Liver (tissue), 3 donors: ENCODE results near the gene NIT1.

Experiments
- FOXA2 ChIP-seq: IDR thresholded peaks from 2 replicates; pipeline ENCODE4 v1.6.1; 2016; ENCODE audit warnings: antibody characterized with exemption
- GABPA ChIP-seq, 2 donors: IDR thresholded peaks in 1 of 2; conservative IDR thresholded peaks in 1 of 2; 2 replicates each; pipeline ENCODE4 v1.6.1; 2016; ENCODE audit warnings: antibody characterized with exemption in 2 of 2, mild to moderate bottlenecking in 1 of 2, moderate library complexity in 1 of 2
- NR2F2 ChIP-seq: IDR thresholded peaks from 2 replicates; pipeline ENCODE4 v1.6.1; 2016; ENCODE audit warnings: antibody characterized with exemption
- RAD21 ChIP-seq, 2 donors: IDR thresholded peaks; 2 replicates each; pipeline ENCODE4 v1.6.1; 2016; ENCODE audit warnings: antibody characterized with exemption in 2 of 2, mild to moderate bottlenecking in 2 of 2
- SP1 ChIP-seq: IDR thresholded peaks from 2 replicates; pipeline ENCODE4 v1.6.1; 2018; ENCODE audit warnings: antibody characterized with exemption, mild to moderate bottlenecking
- TAF1 ChIP-seq: conservative IDR thresholded peaks from 2 replicates; pipeline ENCODE4 v1.6.1; 2016; ENCODE audit warnings: antibody characterized with exemption, mild to moderate bottlenecking
- YY1 ChIP-seq: IDR thresholded peaks from 2 replicates; pipeline ENCODE4 v1.6.1; 2016; ENCODE audit warnings: antibody characterized with exemption, mild to moderate bottlenecking
- TF ChIP-seq, protein P1 (sequence below): IDR thresholded peaks from 2 replicates; pipeline ENCODE4 v1.6.1; 2016; ENCODE audit warnings: antibody characterized with exemption
- TF ChIP-seq, protein P2 (sequence below): fragments of 150-350 bp; IDR thresholded peaks from 2 replicates; pipeline ENCODE4 v1.5.1; 2017; ENCODE audit warnings: improper control_type of control experiment, low read depth, low read length; ENCODE audit not compliant: missing input control
- TF ChIP-seq, protein P3 (sequence below): IDR thresholded peaks from 2 replicates; pipeline ENCODE4 v1.6.1; 2016; ENCODE audit warnings: antibody characterized with exemption, mild to moderate bottlenecking
- TF ChIP-seq, protein P4 (sequence below): IDR thresholded peaks from 2 replicates; pipeline ENCODE4 v1.6.1; 2016; ENCODE audit warnings: antibody characterized with exemption
- TF ChIP-seq, protein P5 (sequence below): IDR thresholded peaks from 2 replicates; pipeline ENCODE4 v1.6.1; 2016; ENCODE audit warnings: antibody characterized with exemption
- donor health status: healthy.
- donor health status: healthy.

DNA sequence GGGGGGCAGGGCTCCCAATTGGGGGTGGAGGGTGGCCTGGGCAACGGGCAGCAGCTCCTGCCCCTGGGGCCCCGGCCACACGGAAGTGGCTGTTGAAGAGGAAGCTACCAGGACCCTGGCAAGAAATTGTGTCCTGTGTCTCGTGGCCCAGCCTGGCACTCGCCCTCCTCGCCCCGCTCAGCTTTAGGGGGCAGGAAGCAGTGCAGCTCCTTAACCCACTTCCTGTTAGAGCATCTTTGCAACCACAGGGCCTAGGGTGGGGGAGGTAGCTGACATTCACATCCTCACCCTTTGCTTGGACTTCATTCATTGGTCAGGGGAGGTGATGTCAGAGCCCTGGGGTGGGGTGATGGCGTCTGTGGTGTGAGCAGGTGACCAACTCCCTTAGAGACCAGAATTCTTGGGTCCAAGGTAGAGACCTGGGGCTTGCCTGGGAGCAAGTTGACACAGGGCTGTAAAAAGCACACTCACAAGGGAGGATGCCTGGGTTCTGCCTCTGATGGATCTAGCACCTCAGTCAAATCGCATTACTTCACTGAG lies 48.1 kb upstream of the NIT1 start, which contains the start of gene ARHGAP30:
- TF ChIP-seq, protein P1, sequence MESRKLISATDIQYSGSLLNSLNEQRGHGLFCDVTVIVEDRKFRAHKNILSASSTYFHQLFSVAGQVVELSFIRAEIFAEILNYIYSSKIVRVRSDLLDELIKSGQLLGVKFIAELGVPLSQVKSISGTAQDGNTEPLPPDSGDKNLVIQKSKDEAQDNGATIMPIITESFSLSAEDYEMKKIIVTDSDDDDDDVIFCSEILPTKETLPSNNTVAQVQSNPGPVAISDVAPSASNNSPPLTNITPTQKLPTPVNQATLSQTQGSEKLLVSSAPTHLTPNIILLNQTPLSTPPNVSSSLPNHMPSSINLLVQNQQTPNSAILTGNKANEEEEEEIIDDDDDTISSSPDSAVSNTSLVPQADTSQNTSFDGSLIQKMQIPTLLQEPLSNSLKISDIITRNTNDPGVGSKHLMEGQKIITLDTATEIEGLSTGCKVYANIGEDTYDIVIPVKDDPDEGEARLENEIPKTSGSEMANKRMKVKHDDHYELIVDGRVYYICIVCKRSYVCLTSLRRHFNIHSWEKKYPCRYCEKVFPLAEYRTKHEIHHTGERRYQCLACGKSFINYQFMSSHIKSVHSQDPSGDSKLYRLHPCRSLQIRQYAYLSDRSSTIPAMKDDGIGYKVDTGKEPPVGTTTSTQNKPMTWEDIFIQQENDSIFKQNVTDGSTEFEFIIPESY, result no peak
- TF ChIP-seq, protein P2, sequence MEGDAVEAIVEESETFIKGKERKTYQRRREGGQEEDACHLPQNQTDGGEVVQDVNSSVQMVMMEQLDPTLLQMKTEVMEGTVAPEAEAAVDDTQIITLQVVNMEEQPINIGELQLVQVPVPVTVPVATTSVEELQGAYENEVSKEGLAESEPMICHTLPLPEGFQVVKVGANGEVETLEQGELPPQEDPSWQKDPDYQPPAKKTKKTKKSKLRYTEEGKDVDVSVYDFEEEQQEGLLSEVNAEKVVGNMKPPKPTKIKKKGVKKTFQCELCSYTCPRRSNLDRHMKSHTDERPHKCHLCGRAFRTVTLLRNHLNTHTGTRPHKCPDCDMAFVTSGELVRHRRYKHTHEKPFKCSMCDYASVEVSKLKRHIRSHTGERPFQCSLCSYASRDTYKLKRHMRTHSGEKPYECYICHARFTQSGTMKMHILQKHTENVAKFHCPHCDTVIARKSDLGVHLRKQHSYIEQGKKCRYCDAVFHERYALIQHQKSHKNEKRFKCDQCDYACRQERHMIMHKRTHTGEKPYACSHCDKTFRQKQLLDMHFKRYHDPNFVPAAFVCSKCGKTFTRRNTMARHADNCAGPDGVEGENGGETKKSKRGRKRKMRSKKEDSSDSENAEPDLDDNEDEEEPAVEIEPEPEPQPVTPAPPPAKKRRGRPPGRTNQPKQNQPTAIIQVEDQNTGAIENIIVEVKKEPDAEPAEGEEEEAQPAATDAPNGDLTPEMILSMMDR, result no peak
- TF ChIP-seq SP1 (peak; percentile 32), RAD21 (IDR thresholded peaks at IDR 0.05) (no peak), TAF1 (no peak), GABPA (IDR thresholded peaks at IDR 0.05 in 1 of 2, conservative IDR thresholded peaks at IDR 0.05 in 1 of 2) (peak; percentile 66 to 77), NR2F2 (no peak), YY1 (no peak), FOXA2 (no peak)
- TF ChIP-seq, protein P3, sequence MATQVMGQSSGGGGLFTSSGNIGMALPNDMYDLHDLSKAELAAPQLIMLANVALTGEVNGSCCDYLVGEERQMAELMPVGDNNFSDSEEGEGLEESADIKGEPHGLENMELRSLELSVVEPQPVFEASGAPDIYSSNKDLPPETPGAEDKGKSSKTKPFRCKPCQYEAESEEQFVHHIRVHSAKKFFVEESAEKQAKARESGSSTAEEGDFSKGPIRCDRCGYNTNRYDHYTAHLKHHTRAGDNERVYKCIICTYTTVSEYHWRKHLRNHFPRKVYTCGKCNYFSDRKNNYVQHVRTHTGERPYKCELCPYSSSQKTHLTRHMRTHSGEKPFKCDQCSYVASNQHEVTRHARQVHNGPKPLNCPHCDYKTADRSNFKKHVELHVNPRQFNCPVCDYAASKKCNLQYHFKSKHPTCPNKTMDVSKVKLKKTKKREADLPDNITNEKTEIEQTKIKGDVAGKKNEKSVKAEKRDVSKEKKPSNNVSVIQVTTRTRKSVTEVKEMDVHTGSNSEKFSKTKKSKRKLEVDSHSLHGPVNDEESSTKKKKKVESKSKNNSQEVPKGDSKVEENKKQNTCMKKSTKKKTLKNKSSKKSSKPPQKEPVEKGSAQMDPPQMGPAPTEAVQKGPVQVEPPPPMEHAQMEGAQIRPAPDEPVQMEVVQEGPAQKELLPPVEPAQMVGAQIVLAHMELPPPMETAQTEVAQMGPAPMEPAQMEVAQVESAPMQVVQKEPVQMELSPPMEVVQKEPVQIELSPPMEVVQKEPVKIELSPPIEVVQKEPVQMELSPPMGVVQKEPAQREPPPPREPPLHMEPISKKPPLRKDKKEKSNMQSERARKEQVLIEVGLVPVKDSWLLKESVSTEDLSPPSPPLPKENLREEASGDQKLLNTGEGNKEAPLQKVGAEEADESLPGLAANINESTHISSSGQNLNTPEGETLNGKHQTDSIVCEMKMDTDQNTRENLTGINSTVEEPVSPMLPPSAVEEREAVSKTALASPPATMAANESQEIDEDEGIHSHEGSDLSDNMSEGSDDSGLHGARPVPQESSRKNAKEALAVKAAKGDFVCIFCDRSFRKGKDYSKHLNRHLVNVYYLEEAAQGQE, result no peak
- TF ChIP-seq, protein P4, sequence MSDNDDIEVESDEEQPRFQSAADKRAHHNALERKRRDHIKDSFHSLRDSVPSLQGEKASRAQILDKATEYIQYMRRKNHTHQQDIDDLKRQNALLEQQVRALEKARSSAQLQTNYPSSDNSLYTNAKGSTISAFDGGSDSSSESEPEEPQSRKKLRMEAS, result no peak
- TF ChIP-seq, protein P5, sequence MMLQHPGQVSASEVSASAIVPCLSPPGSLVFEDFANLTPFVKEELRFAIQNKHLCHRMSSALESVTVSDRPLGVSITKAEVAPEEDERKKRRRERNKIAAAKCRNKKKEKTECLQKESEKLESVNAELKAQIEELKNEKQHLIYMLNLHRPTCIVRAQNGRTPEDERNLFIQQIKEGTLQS, result no peak
